H1 (cell line): ENCODE measurements around the gene RPN2. TPM values are rescaled to one million over a fixed set of nuclear protein-coding genes. Genes with fewer than 3 reads are reported as not detected.

Experiments
- CREB1 ChIP-seq: IDR thresholded peaks from 2 replicates; pipeline ENCODE4 v1.6.1; 2012; ENCODE audit warnings: inconsistent platforms
- EGR1 ChIP-seq: IDR thresholded peaks from 2 replicates; pipeline ENCODE4 v1.6.1; 2011; ENCODE audit warnings: low read depth, low read length, borderline replicate concordance
- GTF2F1 ChIP-seq: IDR thresholded peaks from 2 replicates; pipeline ENCODE4 v1.6.1; 2012; ENCODE audit warnings: low read depth, low read length, improper control_type of control experiment, borderline replicate concordance
- polyA plus RNA-seq, 7 experiments: library from polyadenylated mRNA; depleted of rRNA in 3 of 7; stranded (reverse) in 5 of 7; unstranded in 2 of 7; fragments of >200 nt in 5 of 7; fragments of 200-250 nt in 2 of 7; gene quantifications; 1 replicate in 5 of 7; 2 replicates in 1 of 7; 4 replicates in 1 of 7; pipeline versions ENCODE4 v1.2.1 to v1.2.3, GENCODE V29; 2011 to 2013; ENCODE audit warnings: missing spikeins in 2 of 7, mixed read lengths in 2 of 7
- total RNA-seq: library from RNA; stranded (reverse); fragmentation: NEBNext Ultra II Directional; extraction: Animal tissue kit (Norgen Biotek cat#: 25700); gene quantifications from 2 replicates; pipeline ENCODE4 v1.2.1, GENCODE V29; 2021
- TF ChIP-seq, protein P1 (sequence below): fragments of 300-600 bp; sonication (generic); IDR thresholded peaks from 2 replicates; pipeline ENCODE4 v1.7.1; 2012; ENCODE audit warnings: low read length, moderate library complexity, mild to moderate bottlenecking, inconsistent platforms; ENCODE audit not compliant: insufficient replicate concordance

Gene RPN2
- total and polyA plus RNA-seq, 2 of the 8 experiments (the other 6 are each of a cell fraction or from before 2014, with no cell fraction given): 236 to 379 TPM

- TF ChIP-seq, protein P1, sequence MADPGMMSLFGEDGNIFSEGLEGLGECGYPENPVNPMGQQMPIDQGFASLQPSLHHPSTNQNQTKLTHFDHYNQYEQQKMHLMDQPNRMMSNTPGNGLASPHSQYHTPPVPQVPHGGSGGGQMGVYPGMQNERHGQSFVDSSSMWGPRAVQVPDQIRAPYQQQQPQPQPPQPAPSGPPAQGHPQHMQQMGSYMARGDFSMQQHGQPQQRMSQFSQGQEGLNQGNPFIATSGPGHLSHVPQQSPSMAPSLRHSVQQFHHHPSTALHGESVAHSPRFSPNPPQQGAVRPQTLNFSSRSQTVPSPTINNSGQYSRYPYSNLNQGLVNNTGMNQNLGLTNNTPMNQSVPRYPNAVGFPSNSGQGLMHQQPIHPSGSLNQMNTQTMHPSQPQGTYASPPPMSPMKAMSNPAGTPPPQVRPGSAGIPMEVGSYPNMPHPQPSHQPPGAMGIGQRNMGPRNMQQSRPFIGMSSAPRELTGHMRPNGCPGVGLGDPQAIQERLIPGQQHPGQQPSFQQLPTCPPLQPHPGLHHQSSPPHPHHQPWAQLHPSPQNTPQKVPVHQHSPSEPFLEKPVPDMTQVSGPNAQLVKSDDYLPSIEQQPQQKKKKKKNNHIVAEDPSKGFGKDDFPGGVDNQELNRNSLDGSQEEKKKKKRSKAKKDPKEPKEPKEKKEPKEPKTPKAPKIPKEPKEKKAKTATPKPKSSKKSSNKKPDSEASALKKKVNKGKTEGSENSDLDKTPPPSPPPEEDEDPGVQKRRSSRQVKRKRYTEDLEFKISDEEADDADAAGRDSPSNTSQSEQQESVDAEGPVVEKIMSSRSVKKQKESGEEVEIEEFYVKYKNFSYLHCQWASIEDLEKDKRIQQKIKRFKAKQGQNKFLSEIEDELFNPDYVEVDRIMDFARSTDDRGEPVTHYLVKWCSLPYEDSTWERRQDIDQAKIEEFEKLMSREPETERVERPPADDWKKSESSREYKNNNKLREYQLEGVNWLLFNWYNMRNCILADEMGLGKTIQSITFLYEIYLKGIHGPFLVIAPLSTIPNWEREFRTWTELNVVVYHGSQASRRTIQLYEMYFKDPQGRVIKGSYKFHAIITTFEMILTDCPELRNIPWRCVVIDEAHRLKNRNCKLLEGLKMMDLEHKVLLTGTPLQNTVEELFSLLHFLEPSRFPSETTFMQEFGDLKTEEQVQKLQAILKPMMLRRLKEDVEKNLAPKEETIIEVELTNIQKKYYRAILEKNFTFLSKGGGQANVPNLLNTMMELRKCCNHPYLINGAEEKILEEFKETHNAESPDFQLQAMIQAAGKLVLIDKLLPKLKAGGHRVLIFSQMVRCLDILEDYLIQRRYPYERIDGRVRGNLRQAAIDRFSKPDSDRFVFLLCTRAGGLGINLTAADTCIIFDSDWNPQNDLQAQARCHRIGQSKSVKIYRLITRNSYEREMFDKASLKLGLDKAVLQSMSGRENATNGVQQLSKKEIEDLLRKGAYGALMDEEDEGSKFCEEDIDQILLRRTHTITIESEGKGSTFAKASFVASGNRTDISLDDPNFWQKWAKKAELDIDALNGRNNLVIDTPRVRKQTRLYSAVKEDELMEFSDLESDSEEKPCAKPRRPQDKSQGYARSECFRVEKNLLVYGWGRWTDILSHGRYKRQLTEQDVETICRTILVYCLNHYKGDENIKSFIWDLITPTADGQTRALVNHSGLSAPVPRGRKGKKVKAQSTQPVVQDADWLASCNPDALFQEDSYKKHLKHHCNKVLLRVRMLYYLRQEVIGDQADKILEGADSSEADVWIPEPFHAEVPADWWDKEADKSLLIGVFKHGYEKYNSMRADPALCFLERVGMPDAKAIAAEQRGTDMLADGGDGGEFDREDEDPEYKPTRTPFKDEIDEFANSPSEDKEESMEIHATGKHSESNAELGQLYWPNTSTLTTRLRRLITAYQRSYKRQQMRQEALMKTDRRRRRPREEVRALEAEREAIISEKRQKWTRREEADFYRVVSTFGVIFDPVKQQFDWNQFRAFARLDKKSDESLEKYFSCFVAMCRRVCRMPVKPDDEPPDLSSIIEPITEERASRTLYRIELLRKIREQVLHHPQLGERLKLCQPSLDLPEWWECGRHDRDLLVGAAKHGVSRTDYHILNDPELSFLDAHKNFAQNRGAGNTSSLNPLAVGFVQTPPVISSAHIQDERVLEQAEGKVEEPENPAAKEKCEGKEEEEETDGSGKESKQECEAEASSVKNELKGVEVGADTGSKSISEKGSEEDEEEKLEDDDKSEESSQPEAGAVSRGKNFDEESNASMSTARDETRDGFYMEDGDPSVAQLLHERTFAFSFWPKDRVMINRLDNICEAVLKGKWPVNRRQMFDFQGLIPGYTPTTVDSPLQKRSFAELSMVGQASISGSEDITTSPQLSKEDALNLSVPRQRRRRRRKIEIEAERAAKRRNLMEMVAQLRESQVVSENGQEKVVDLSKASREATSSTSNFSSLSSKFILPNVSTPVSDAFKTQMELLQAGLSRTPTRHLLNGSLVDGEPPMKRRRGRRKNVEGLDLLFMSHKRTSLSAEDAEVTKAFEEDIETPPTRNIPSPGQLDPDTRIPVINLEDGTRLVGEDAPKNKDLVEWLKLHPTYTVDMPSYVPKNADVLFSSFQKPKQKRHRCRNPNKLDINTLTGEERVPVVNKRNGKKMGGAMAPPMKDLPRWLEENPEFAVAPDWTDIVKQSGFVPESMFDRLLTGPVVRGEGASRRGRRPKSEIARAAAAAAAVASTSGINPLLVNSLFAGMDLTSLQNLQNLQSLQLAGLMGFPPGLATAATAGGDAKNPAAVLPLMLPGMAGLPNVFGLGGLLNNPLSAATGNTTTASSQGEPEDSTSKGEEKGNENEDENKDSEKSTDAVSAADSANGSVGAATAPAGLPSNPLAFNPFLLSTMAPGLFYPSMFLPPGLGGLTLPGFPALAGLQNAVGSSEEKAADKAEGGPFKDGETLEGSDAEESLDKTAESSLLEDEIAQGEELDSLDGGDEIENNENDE: no peak
- TF ChIP-seq GTF2F1: no peak
- no peak for TF ChIP-seq CREB1
- no peak for TF ChIP-seq EGR1
These were observed 63.4 kb downstream of the RPN2 start (continued) for GRCh38 chr20:37242503-37242902.
